GM19099 (cell line): Measurements from ENCODE around the gene LRRC41.

Experiments used
- POLR2A ChIP-seq: IDR thresholded peaks from 3 replicates; pipeline ENCODE4 v1.6.1; 2011; ENCODE audit warnings: low read depth; ENCODE audit not compliant: insufficient read length; ENCODE audit errors: extremely low read depth

LRRC41 gene

GRCh38 chr1:46254668-46255067 is 48.7 kb downstream of the LRRC41 start:
- no peak for TF ChIP-seq POLR2A

- TF ChIP-seq POLR2A: no peak
Observed at GRCh38 chr1:46248122-46248920, 55.1 kb downstream of the LRRC41 start.

- peak; percentile 84 for TF ChIP-seq POLR2A
Observed at GRCh38 chr1:46247436-46248121, 55.8 kb downstream of the LRRC41 start, which contains the start of gene RAD54L. TSS of gene RAD54L (plus strand) at chr1:46247763. CDS start at chr1:46248406, 643 bp downstream.

- TF ChIP-seq POLR2A: no peak
Observed at GRCh38 chr1:46246548-46247435, 56.6 kb downstream of the LRRC41 start.

- TF ChIP-seq POLR2A: no peak
Observed at GRCh38 chr1:46244656-46245371, 58.6 kb downstream of the LRRC41 start.

GRCh38 chr1:46242918-46243317 is 60.5 kb downstream of the LRRC41 start:
- no peak for TF ChIP-seq POLR2A

GRCh38 chr1:46236882-46237281 is 66.5 kb downstream of the LRRC41 start:
- TF ChIP-seq POLR2A: no peak
